GM21423 (cell line): ENCODE data around the gene MIOX.
"Not testable (repeated sequence)": the region's sequence is repeated elsewhere in the genome, so short reads cannot be mapped to it uniquely, and the experiment has no call there.

Experiments used
- ATAC-seq: cut with Tn5 transposase; IDR thresholded peaks from one replicate; pipeline ENCODE4 v1.9.1; 2021; ENCODE audit warnings: mild to moderate bottlenecking, moderate library complexity; ENCODE audit not compliant: unreplicated experiment

Gene MIOX

GRCh38 chr22:50513175-50513574 lies 26.5 kb downstream of the MIOX start:
- ATAC-seq, result no peak

GRCh38 chr22:50516068-50516467 lies 29.4 kb downstream of the MIOX start:
- ATAC-seq, result no peak

- ATAC-seq, result no peak
Observed at GRCh38 chr22:50516891-50517290, 30.2 kb downstream of the MIOX start.

DNA sequence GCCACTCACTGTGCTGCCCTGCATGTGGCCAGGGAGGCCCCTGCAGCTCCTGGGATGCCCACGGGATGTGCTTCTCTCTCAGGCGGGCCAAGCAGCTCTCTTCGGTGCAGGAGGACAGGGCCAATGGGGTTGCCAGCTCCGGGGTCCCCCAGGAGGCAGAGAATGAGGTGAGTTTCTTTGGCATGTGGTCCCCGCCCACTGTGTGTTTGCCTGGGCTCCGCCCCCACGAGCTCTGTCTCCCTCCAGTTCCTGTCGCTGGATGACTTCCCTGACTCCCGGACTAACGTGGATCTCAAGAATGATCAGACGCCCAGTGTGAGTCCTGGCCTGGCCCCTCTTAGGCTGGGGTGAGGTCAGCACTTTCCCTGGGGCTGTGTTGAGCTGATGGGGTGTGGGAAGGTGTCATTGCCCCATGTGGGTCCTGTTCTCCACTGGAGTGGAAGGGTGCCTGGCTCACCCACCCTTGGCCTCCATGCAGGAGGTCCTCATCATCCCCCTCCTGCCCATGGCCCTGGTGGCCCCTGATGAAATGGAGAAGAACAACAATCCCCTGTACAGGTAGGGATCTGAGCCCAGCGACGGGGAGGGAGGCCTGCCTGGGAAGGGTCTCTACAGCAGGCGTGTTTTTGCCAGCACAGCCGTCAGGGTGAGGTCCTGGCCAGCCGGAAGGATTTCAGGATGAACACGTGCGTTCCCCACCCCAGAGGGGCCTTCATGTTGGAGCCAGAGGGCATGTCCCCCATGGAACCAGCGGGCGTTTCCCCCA lies 31.0 kb downstream of the MIOX start:
- ATAC-seq, result no peak

- no peak for ATAC-seq
Observed at GRCh38 chr22:50518606-50519005, 31.9 kb downstream of the MIOX start.

DNA sequence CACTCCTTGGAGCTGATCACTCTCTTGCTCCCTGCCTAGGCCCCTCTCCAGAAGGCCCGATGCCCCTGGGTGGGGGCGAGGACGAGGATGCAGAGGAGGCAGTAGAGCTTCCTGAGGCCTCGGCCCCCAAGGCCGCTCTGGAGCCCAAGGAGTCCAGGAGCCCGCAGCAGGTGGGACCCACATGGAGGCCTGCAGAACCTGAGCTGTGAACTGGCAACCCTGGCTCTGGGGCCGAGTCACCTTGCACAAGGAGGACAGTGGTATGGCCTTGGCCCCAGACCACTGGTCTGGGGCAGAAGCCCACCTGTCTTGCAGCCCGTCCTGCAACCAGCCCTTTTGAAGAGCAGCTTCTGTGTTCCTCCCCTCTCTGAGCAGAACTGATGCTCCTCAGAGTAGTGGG lies 32.5 kb downstream of the MIOX start:
- ATAC-seq, result no peak

DNA sequence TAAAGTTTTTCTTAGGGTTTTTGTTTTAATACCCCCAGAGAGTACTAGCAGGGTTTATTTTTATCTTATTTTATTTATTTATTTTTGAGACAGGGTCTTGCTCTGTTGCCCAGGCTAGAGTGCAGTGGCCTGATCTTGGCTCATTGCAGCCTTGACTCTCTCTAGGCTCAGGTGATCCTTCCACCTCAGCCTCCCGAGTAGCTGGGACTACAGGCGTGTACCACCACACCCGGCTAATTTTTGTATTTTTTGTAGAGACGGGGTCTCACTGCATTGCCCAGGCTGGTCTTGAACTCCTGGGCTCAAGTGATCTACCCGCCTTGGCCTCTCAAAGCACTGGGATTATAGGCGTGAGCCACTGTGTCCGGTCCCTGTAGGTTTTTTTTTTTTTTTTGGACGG lies 33.5 kb downstream of the MIOX start:
- not testable (repeated sequence) for ATAC-seq

DNA sequence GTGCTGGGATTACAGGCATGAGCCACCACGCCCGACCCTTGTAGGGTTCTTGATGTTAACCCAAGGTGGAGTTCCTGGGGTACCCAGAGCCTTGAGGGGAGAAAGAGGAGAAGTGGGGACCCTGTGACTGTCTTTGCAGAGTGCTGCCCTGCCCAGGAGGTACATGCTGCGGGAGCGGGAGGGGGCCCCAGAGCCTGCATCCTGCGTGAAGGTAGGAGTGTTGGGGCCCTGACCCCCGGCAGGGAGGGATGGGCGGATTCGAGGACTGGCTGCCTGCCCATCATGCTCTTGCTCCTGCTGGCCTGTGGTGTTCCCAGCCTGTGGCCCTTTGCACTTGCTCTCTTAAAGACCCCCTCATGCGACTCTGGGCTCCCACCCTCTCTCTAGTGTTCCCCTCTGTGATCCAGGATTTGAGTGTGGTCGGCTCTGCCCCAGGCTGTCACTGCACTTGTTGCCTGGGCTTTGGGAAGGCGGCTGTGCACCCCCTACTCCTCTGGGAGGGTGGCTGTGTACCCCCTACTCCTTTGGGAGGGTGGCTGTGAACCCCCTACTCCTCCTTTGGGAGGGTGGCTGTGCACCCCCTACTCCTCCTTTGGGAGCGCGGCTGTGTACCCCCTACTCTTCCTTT lies 34.3 kb downstream of the MIOX start:
- ATAC-seq, result no peak

- no peak for ATAC-seq
Observed at GRCh38 chr22:50521710-50522109, 35.1 kb downstream of the MIOX start.

DNA sequence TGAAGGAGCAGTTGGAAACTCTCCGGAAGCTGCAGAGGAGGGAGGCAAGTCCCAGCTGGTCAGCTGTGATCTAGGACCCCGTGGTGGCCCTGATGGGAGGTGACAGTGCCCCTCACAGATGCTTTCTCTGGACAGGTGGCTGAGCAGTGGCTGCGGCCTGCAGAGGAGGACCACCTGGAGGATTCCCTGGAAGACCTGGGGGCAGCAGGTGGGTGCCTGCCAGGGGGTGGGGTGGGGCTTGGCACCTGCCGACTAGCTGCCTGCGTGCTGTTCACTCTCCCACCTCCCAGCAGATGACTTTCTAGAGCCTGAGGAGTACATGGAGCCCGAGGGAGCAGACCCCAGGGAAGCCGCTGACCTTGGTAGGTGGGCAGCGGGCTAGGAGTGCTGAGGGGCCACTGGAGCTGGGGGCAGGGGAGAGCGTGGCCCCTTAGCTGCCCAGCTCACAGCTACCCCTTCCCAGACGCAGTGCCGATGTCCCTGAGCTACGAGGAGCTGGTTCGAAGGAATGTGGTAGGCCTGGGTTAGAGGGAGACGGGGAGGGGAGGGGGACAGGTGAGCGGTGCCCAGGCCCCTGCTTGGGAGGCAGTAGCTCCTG lies 35.6 kb downstream of the MIOX start:
- no peak for ATAC-seq

GRCh38 chr22:50522806-50523438 lies 36.3 kb downstream of the MIOX start:
- ATAC-seq, result no peak

DNA sequence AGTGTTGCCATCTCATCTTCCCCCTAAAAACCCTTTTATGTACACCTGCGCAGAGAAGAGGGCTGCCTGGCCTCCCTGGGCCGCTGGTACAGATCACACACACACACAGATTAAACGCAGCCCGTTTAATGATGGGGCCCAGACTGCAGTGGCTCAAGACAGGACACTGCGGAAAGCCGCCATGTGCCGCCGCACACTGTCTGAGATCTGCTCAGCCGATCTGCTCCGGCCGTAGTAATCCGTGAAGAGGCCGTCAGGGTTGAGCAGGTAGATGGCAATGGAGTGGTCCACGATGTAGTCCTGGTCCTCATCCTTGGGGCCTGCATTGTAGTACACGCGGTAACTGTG lies 36.8 kb downstream of the MIOX start:
- ATAC-seq, result no peak

GRCh38 chr22:50523806-50524675 lies 37.4 kb downstream of the MIOX start:
- ATAC-seq, result no peak

- ATAC-seq, result no peak
Observed at GRCh38 chr22:50524676-50525103, 38.0 kb downstream of the MIOX start.

GRCh38 chr22:50525104-50525857 lies 38.6 kb downstream of the MIOX start, which contains the start of gene SCO2:
TSS of gene SCO2 (minus strand) at chr22:50525598. CDS start at chr22:50524411, 1,187 bp downstream.
- peak; percentile 43 for ATAC-seq

GRCh38 chr22:50525858-50526107 lies 39.1 kb downstream of the MIOX start:
- no peak for ATAC-seq

GRCh38 chr22:50526108-50526833 lies 39.6 kb downstream of the MIOX start:
- ATAC-seq, result peak; percentile 22

- no peak for ATAC-seq
Observed at GRCh38 chr22:50526834-50527801, 40.5 kb downstream of the MIOX start.
